ES-I3 (cell line): ENCODE measurements around the gene UBC.
A peak's percentile ranks its signal among the peaks of the same experiment; 100 is the strongest.
"Not testable (repeated sequence)": the region's sequence is repeated elsewhere in the genome, so short reads cannot be mapped to it uniquely, and the experiment has no call there.

Experiments used
- H3K36me3 ChIP-seq: 2 replicates; pipeline ENCODE4 v1.6.1; 2013; ENCODE audit warnings: mild to moderate bottlenecking, low read length, control low read depth, moderate library complexity; ENCODE audit not compliant: insufficient read depth
- H3K4me1 ChIP-seq: 2 replicates; pipeline ENCODE4 v1.6.1; 2013; ENCODE audit warnings: mild to moderate bottlenecking, control low read depth, low read length; ENCODE audit not compliant: insufficient read depth
- H3K9ac ChIP-seq: 2 replicates; pipeline ENCODE4 v1.6.1; 2013; ENCODE audit warnings: low read depth, mild to moderate bottlenecking, low read length, moderate library complexity
- H3K9me3 ChIP-seq: 2 replicates; pipeline ENCODE4 v1.6.1; 2013; ENCODE audit warnings: mild to moderate bottlenecking, low read length, moderate library complexity; ENCODE audit not compliant: control insufficient read depth, insufficient read depth

Gene UBC

GRCh38 chr12:124941170-124941527, 26.7 kb upstream of the UBC start:
- Histone ChIP-seq H3K9me3 (no peaks in the 10 kb centered on the region), H3K4me1 (peaks cover 14% of the 10 kb centered on the region; the same call in 1 of the 2 replicates), H3K9ac (peak overlapping the region; percentile 87; the same call in 1 of the 2 replicates), H3K36me3 (no peaks in the 10 kb centered on the region)

- H3K4me1 ChIP-seq, result peaks cover 14% of the 10 kb centered on the region; the same call in 1 of the 2 replicates
- H3K9me3 ChIP-seq, result no peaks in the 10 kb centered on the region
- no peaks in the 10 kb centered on the region for H3K36me3 ChIP-seq
- peak overlapping the region; percentile 87 for H3K9ac ChIP-seq
Observed at GRCh38 chr12:124940393-124941169, 26.1 kb upstream of the UBC start.

GRCh38 chr12:124940143-124940392, 25.6 kb upstream of the UBC start:
- no peaks in the 10 kb centered on the region for H3K9me3 ChIP-seq
- no peaks in the 10 kb centered on the region for H3K36me3 ChIP-seq
- peaks cover 14% of the 10 kb centered on the region; the same call in 1 of the 2 replicates for H3K4me1 ChIP-seq
- H3K9ac ChIP-seq, result peak overlapping the region; percentile 87

GRCh38 chr12:124939421-124940142, 25.1 kb upstream of the UBC start:
- Histone ChIP-seq H3K9ac (peak overlapping the region; percentile 87), H3K4me1 (peaks cover 14% of the 10 kb centered on the region; the same call in 1 of the 2 replicates), H3K36me3 (no peaks in the 10 kb centered on the region), H3K9me3 (no peaks in the 10 kb centered on the region)

GRCh38 chr12:124939079-124939420, 24.6 kb upstream of the UBC start:
- peak overlapping the region; percentile 87 for H3K9ac ChIP-seq
- H3K9me3 ChIP-seq, result no peaks in the 10 kb centered on the region
- H3K4me1 ChIP-seq, result peaks cover 14% of the 10 kb centered on the region; the same call in 1 of the 2 replicates
- H3K36me3 ChIP-seq, result no peaks in the 10 kb centered on the region

- Histone ChIP-seq H3K4me1 (peaks cover 14% of the 10 kb centered on the region; the same call in 1 of the 2 replicates), H3K36me3 (no peaks in the 10 kb centered on the region), H3K9me3 (no peaks in the 10 kb centered on the region), H3K9ac (peak overlapping the region; percentile 87)
Observed at GRCh38 chr12:124938587-124938986, 24.1 kb upstream of the UBC start.

- no peaks in the 10 kb centered on the region for H3K9me3 ChIP-seq
- peaks cover 14% of the 10 kb centered on the region; the same call in 1 of the 2 replicates for H3K4me1 ChIP-seq
- no peaks in the 10 kb centered on the region for H3K36me3 ChIP-seq
- no peak overlapping the region; the same call in 1 of the 2 replicates for H3K9ac ChIP-seq
Observed at GRCh38 chr12:124938108-124938507, 23.7 kb upstream of the UBC start.

- not testable (repeated sequence) for H3K9me3 ChIP-seq, H3K4me1 ChIP-seq, H3K9ac ChIP-seq, H3K36me3 ChIP-seq
Observed at GRCh38 chr12:124931528-124931927, 17.1 kb upstream of the UBC start.

GRCh38 chr12:124930586-124930985, 16.1 kb upstream of the UBC start:
- H3K9me3 ChIP-seq, result no peaks in the 10 kb centered on the region
- no peaks in the 10 kb centered on the region for H3K4me1 ChIP-seq
- no peaks in the 10 kb centered on the region for H3K36me3 ChIP-seq
- H3K9ac ChIP-seq, result no peak overlapping the region

GRCh38 chr12:124929649-124930419, 15.4 kb upstream of the UBC start:
- no peaks in the 10 kb centered on the region for H3K4me1 ChIP-seq
- H3K36me3 ChIP-seq, result no peaks in the 10 kb centered on the region
- no peak overlapping the region for H3K9ac ChIP-seq
- no peaks in the 10 kb centered on the region for H3K9me3 ChIP-seq

- H3K9me3 ChIP-seq, result no peaks in the 10 kb centered on the region
- peak overlapping the region; percentile 59; the same call in 1 of the 2 replicates for H3K9ac ChIP-seq
- peaks cover 2% of the 10 kb centered on the region; the same call in 1 of the 2 replicates for H3K4me1 ChIP-seq
- H3K36me3 ChIP-seq, result no peaks in the 10 kb centered on the region
Observed at GRCh38 chr12:124928912-124929530, 14.6 kb upstream of the UBC start.

- Histone ChIP-seq H3K4me1 (peaks cover 2% of the 10 kb centered on the region; the same call in 1 of the 2 replicates), H3K9ac (peak overlapping the region; percentile 59), H3K36me3 (no peaks in the 10 kb centered on the region), H3K9me3 (no peaks in the 10 kb centered on the region)
Observed at GRCh38 chr12:124928095-124928911, 13.9 kb upstream of the UBC start.

- Histone ChIP-seq H3K9me3 (no peaks in the 10 kb centered on the region), H3K9ac (peak overlapping the region; percentile 99), H3K36me3 (no peaks in the 10 kb centered on the region), H3K4me1 (peaks cover 2% of the 10 kb centered on the region; the same call in 1 of the 2 replicates)
Observed at GRCh38 chr12:124927201-124928094, 13.0 kb upstream of the UBC start.
